ENCODE results near the gene GLRA2. TPM values are rescaled to one million over a fixed set of nuclear protein-coding genes. Genes with fewer than 3 reads are reported as not detected.

Gene GLRA2
- total and polyA plus RNA-seq, 10 of the 15 experiments (the other 5 are each of a cell fraction or from before 2014, with no cell fraction given), result 0.01 TPM; not detected in 9

DNA sequence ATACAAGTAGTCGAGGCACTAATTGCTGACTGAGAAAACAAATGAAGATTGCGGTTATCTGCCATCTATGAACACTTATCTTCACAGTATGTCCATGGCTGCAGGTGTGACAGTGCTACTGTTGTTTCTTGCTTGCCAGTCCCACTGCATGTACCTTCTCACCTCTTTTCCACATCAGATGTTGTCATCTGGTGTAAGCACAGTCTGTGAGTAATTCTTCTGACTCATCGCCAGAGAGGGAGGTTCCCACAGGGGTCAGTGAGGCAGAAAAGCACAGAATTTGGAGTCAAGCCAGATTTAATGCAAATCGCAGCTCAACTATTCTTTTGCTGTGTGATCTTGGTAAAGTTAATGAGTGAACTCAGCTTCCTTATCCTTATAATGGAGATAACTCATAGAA lies 144.4 kb downstream of the GLRA2 start:
- Histone ChIP-seq H3K9me3 (replicated peaks; ENCODE audit: control insufficient read depth, insufficient read depth, low read length) (no peaks in the 10 kb centered on the region), H3K79me2 (ENCODE audit: control insufficient read depth, insufficient read depth, low read length) (no peaks in the 10 kb centered on the region), H2AFZ (ENCODE audit: control insufficient read depth, low read depth, low read length) (no peak overlapping the region), H3K27me3 (replicated peaks in 1 of 2; ENCODE audit: control insufficient read depth in 2 of 2, insufficient read depth in 2 of 2, low read length in 1 of 2) (no peaks in the 10 kb centered on the region), H3K4me1 (ENCODE audit: control insufficient read depth, insufficient read depth, low read length) (peaks cover 12% of the 10 kb centered on the region), H3K9ac (ENCODE audit: control insufficient read depth, insufficient read depth, low read length) (no peak overlapping the region), H3K36me3 (ENCODE audit: control insufficient read depth in 2 of 2, insufficient read depth in 2 of 2, low read length in 1 of 2) (no peaks in the 10 kb centered on the region), H3K4me2 (ENCODE audit: control insufficient read depth, insufficient read depth) (0 out of 2 replicates have a peak overlapping the region, but pooled peaks have one; percentile 17), H4K20me1 (ENCODE audit: control insufficient read depth, insufficient read depth) (no peaks in the 10 kb centered on the region), H3K4me3 (no peak overlapping the region), H3K27ac (ENCODE audit: control insufficient read depth, insufficient read depth) (no peak overlapping the region)
- intact Hi-C loops (cut with micrococcal nuclease; ENCODE audit: unreplicated experiment) (loop anchor here (10.0 kb wide), 1 partner anchor 571 kb away; no protein-coding TSS in a partner anchor), in situ Hi-C loops (cut with MboI) (no loop called here)
- 8% methylated on average over 4 of the region's 4 CpGs for WGBS (ENCODE audit: insufficient coverage, insufficient replicate concordance, low lambda C conversion rate, missing lambda C conversion rate)
- CTCF ChIA-PET, result interaction anchor here (2.1 kb wide), 1 partner anchor 10 kb away, joined by 5 read pairs; no protein-coding TSS in a partner anchor
- BruUV-seq (replicated peaks), result no TSS peak
- DNase-seq (ENCODE audit: low read depth, low spot score) (peak; percentile 70), ATAC-seq (peak; percentile 96), FAIRE-seq (peak; percentile 80)
- POLR2A ChIA-PET, result no interaction called here
- SMC1A ChIA-PET (ENCODE audit: uncharacterized antibody, unreplicated experiment), result interaction anchor here (0.8 to 1.3 kb wide), 2 partner anchors 185 to 530 kb away, joined by 3 to 4 read pairs; no protein-coding TSS in a partner anchor
- RAD21 ChIA-PET (ENCODE audit: unreplicated experiment), result no interaction called here
- peak; percentile 52; the same call in 1 of the 2 replicates for TF ChIP-seq CREB1 (IDR thresholded peaks at IDR 0.05; ENCODE audit: low read depth)
- TF ChIP-seq NBN (IDR thresholded peaks at IDR 0.05), result no peak
- TF ChIP-seq, protein P1, sequence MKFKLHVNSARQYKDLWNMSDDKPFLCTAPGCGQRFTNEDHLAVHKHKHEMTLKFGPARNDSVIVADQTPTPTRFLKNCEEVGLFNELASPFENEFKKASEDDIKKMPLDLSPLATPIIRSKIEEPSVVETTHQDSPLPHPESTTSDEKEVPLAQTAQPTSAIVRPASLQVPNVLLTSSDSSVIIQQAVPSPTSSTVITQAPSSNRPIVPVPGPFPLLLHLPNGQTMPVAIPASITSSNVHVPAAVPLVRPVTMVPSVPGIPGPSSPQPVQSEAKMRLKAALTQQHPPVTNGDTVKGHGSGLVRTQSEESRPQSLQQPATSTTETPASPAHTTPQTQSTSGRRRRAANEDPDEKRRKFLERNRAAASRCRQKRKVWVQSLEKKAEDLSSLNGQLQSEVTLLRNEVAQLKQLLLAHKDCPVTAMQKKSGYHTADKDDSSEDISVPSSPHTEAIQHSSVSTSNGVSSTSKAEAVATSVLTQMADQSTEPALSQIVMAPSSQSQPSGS (IDR thresholded peaks at IDR 0.05; ENCODE audit: low read length), result peak; percentile 77
- 0 out of 2 replicates have a peak, but pooled peaks have one; percentile 19 for TF ChIP-seq CHD2 (IDR thresholded peaks at IDR 0.05; ENCODE audit: borderline replicate concordance, low read depth, low read length)
- peak; percentile 88 for TF ChIP-seq ATF7 (IDR thresholded peaks at IDR 0.05; ENCODE audit: low read depth)
- TF ChIP-seq, protein P2, sequence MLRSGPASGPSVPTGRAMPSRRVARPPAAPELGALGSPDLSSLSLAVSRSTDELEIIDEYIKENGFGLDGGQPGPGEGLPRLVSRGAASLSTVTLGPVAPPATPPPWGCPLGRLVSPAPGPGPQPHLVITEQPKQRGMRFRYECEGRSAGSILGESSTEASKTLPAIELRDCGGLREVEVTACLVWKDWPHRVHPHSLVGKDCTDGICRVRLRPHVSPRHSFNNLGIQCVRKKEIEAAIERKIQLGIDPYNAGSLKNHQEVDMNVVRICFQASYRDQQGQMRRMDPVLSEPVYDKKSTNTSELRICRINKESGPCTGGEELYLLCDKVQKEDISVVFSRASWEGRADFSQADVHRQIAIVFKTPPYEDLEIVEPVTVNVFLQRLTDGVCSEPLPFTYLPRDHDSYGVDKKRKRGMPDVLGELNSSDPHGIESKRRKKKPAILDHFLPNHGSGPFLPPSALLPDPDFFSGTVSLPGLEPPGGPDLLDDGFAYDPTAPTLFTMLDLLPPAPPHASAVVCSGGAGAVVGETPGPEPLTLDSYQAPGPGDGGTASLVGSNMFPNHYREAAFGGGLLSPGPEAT (IDR thresholded peaks at IDR 0.05; ENCODE audit: low read depth), result 0 out of 2 replicates have a peak, but pooled peaks have one; percentile 22
- TF ChIP-seq MTA2 (IDR thresholded peaks at IDR 0.05; ENCODE audit: low read depth), result peak; percentile 60
- TF ChIP-seq, protein P3, sequence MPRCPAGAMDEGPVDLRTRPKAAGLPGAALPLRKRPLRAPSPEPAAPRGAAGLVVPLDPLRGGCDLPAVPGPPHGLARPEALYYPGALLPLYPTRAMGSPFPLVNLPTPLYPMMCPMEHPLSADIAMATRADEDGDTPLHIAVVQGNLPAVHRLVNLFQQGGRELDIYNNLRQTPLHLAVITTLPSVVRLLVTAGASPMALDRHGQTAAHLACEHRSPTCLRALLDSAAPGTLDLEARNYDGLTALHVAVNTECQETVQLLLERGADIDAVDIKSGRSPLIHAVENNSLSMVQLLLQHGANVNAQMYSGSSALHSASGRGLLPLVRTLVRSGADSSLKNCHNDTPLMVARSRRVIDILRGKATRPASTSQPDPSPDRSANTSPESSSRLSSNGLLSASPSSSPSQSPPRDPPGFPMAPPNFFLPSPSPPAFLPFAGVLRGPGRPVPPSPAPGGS (IDR thresholded peaks at IDR 0.05; ENCODE audit: borderline replicate concordance, insufficient read depth, low read depth, low read length, poor library complexity, severe bottlenecking), result peak; percentile 73
- TF ChIP-seq JUNB (IDR thresholded peaks at IDR 0.05), result peak; percentile 47
- peak; percentile 51; the same call in 1 of the 2 replicates for TF ChIP-seq IRF4 (IDR thresholded peaks at IDR 0.05; ENCODE audit: low read depth, low read length)
- TF ChIP-seq IKZF2 (IDR thresholded peaks at IDR 0.05), result peak in 1 of 2 experiments; percentile 33; a peak in 1 of 4 replicates
- TF ChIP-seq EP300 (IDR thresholded peaks at IDR 0.05; ENCODE audit: borderline replicate concordance in 1 of 2, control insufficient read depth in 1 of 2, low read depth in 2 of 2, low read length in 2 of 2), result peak; percentile 31 to 46; a peak in 1 of 4 replicates
- no peak for TF ChIP-seq FOS (IDR thresholded peaks at IDR 0.05; ENCODE audit: borderline replicate concordance, extremely low read depth, insufficient read length)
- TF ChIP-seq SUPT20H (IDR thresholded peaks at IDR 0.05; ENCODE audit: borderline replicate concordance, control insufficient read depth, low read depth, low read length), result no peak
- TF ChIP-seq PAX5 (IDR thresholded peaks at IDR 0.05; ENCODE audit: borderline replicate concordance, low read depth, low read length), result peak; percentile 79; the same call in 1 of the 2 replicates
- 0 out of 2 replicates have a peak, but pooled peaks have one; percentile 14 for TF ChIP-seq EED (IDR thresholded peaks at IDR 0.05; ENCODE audit: low read depth)
- peak; percentile 70 for TF ChIP-seq NFIC (IDR thresholded peaks at IDR 0.05; ENCODE audit: low read depth, low read length)
- no peak for TF ChIP-seq STAT1 (conservative IDR thresholded peaks at IDR 0.05)
- TF ChIP-seq IKZF1 (conservative IDR thresholded peaks at IDR 0.05), result peak; percentile 32; the same call in 1 of the 2 replicates
- TF ChIP-seq STAT3 (IDR thresholded peaks at IDR 0.05; ENCODE audit: low read depth, low read length), result no peak
